ENCODE measurements around the gene ZDHHC9. TPM values are rescaled to one million over a fixed set of nuclear protein-coding genes. Genes with fewer than 3 reads are reported as not detected.

Gene ZDHHC9
- total and polyA plus RNA-seq, 9 donors = 8.3 to 34.6 (median 16.6) TPM

- TF ChIP-seq POLR2A (IDR thresholded peaks at IDR 0.05) = no peak
- TF ChIP-seq EP300 (IDR thresholded peaks at IDR 0.05) = no peak
- no peak for TF ChIP-seq CTCF (IDR thresholded peaks at IDR 0.05)
- WGBS, 3 donors = 66 to 83% (median 77%) methylated on average over 4 of the region's 4 CpGs
- H3K27ac ChIP-seq = no peak overlapping the region
- DNase-seq = no peak
- H3K9me3 ChIP-seq = no peaks in the 10 kb centered on the region
- H3K27me3 ChIP-seq = no peaks in the 10 kb centered on the region
- intact Hi-C loops (cut with DNase I) = no loop called here
- no peak overlapping the region for H3K4me3 ChIP-seq
- H3K4me1 ChIP-seq (ENCODE audit: insufficient read depth) = no peaks in the 10 kb centered on the region
- H3K36me3 ChIP-seq = no peaks in the 10 kb centered on the region
These were observed 82.1 kb downstream of the ZDHHC9 start for GRCh38 chrX:129761596-129761995.

GRCh38 chrX:129760981-129761380, 82.7 kb downstream of the ZDHHC9 start:
- TF ChIP-seq CTCF (IDR thresholded peaks at IDR 0.05) (no peak), EP300 (IDR thresholded peaks at IDR 0.05) (no peak), POLR2A (IDR thresholded peaks at IDR 0.05) (no peak)
- 85 to 89% (median 88%) methylated on average over 6 of the region's 6 CpGs for WGBS, 3 donors
- Histone ChIP-seq H3K36me3 (no peaks in the 10 kb centered on the region), H3K9me3 (no peaks in the 10 kb centered on the region), H3K4me3 (no peak overlapping the region), H3K27ac (no peak overlapping the region), H3K4me1 (ENCODE audit: insufficient read depth) (no peaks in the 10 kb centered on the region), H3K27me3 (no peaks in the 10 kb centered on the region)
- intact Hi-C loops (cut with DNase I) = no loop called here
- no peak for DNase-seq

GRCh38 chrX:129760155-129760554, 83.5 kb downstream of the ZDHHC9 start:
- no peak overlapping the region for H3K27ac ChIP-seq
- no peaks in the 10 kb centered on the region for H3K27me3 ChIP-seq
- intact Hi-C loops (cut with DNase I) = no loop called here
- DNase-seq = no peak
- H3K4me1 ChIP-seq (ENCODE audit: insufficient read depth) = no peaks in the 10 kb centered on the region
- no peak for TF ChIP-seq POLR2A (IDR thresholded peaks at IDR 0.05)
- no peak for TF ChIP-seq EP300 (IDR thresholded peaks at IDR 0.05)
- TF ChIP-seq CTCF (IDR thresholded peaks at IDR 0.05) = no peak
- no peaks in the 10 kb centered on the region for H3K9me3 ChIP-seq
- no peak overlapping the region for H3K4me3 ChIP-seq
- WGBS, 3 donors = 52 to 66% (median 55%) methylated on average over 9 of the region's 9 CpGs
- H3K36me3 ChIP-seq = no peaks in the 10 kb centered on the region

DNA sequence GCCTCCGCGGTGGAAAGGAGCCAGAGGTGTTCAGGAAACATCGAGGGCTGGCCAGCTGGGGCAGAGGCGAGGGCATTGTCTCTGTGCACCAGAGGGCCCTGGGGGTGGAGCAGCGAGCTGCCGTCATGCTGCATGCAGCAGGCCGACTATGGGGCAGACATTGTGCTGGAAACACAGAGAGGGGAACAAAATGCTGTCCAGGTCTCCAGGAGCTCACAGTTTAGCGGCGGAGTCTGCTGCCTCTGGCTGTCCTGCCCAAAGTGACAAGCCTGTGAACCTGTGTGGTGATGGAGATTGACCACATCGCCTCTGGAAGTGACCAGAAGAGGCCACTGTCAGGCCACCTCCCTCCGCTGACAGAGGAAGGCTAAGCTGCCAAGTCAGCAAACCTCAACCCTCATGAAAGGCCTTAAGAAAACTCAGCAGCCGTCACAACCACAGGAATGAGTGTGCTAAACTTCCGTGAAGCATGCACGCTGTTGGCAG, 84.1 kb downstream of the ZDHHC9 start:
- H3K4me1 ChIP-seq (ENCODE audit: insufficient read depth) = no peaks in the 10 kb centered on the region
- H3K9me3 ChIP-seq = no peaks in the 10 kb centered on the region
- no peak for DNase-seq
- WGBS, 3 donors = 56 to 63% (median 60%) methylated on average over 14 of the region's 14 CpGs
- no peak for TF ChIP-seq CTCF (IDR thresholded peaks at IDR 0.05)
- no peak for TF ChIP-seq EP300 (IDR thresholded peaks at IDR 0.05)
- no peak for TF ChIP-seq POLR2A (IDR thresholded peaks at IDR 0.05)
- H3K27ac ChIP-seq = no peak overlapping the region
- no peak overlapping the region for H3K4me3 ChIP-seq
- no peaks in the 10 kb centered on the region for H3K27me3 ChIP-seq
- intact Hi-C loops (cut with DNase I) = no loop called here
- H3K36me3 ChIP-seq = no peaks in the 10 kb centered on the region

Measured in ovary (tissue), 9 donors.